GM18861 (cell line): ENCODE data around the gene RPL10.

Experiments used
- ATAC-seq: cut with Tn5 transposase; IDR thresholded peaks from one replicate; pipeline ENCODE4 v1.9.1; 2021; ENCODE audit not compliant: unreplicated experiment

RPL10 gene

DNA sequence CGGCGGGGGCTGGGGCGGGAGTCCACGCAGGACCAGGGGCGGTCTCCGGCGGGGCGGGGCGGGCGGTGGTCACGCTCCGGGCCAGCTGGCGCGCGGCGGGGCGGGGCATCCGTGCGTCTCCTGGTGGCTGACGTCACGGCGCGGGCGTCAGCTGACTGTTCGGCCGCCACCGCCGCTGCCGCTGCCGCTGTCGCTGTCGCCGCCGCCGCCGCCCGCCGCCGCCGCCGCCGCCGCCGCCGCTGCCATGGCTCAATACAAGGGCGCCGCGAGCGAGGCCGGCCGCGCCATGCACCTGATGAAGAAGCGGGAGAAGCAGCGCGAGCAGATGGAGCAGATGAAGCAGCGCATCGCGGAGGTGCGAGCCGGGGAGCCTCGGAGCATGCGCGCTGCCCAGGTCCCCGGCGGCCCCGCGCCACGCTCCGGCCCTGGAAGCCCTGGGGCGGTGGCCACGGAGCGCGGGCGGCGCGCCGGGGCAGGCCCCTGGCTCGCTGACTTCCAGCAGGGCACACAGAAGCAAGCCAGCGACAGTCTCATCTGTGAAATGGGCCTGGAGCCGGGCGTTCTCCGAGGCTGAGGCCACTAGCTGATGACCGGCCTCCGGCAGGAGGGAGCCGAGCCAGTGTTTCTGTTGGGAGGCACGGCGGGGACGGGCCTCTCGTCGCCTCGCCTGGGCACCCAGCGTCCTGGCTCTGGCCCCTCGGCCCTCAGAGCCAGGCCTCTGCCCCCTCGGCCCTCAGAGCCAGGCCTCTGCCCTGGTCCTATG is 46.0 kb downstream of the RPL10 start, which contains the start of gene FAM50A:
FAM50A (plus strand) TSS at position 150 of the 763 bp plus-strand sequence; CDS start at position 245, 95 bp downstream.
- ATAC-seq, result peak; percentile 71

DNA sequence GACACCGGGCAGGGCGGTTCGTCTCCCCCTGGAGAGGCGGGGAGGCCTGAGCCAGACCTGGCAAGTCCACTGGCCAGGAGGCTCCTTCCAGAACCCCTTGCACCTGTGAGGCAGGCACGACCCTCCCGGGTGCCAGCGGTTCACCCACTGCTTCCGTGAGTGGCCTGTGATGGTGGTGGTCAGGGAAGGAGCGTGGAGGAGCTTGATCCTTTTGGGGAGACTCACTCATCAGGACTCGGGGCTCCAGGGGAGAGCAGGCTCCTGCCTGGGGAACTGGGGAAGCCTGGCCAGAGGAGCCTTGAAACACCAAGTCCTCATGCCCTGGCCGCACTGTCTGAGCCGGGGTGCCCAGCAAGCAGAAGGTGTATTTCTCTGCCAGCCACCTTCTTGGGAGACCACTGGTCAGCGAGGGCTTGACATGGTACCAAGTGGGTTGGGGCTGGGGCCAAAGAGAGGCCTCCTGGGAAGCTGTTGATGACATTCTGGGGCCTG is 46.6 kb downstream of the RPL10 start:
- ATAC-seq, result no peak

DNA sequence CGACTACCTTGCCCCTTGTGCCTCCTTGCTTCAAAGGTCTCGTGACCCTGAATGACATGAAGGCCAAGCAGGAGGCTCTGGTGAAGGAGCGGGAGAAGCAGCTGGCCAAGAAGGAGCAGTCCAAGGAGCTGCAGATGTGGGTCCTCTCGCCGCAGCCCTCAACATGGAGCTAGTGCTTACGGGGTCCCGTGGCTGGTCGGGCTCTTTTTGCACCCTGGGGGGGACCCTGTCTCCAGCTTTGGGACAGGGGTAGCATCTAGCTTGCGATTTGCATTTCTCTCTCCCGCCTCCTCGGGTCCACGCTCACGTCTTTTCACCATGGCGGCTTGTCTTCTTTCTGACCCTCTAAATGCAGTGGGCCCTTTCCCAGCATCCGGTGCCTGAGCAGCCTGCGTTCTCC is 47.6 kb downstream of the RPL10 start:
- no peak for ATAC-seq

DNA sequence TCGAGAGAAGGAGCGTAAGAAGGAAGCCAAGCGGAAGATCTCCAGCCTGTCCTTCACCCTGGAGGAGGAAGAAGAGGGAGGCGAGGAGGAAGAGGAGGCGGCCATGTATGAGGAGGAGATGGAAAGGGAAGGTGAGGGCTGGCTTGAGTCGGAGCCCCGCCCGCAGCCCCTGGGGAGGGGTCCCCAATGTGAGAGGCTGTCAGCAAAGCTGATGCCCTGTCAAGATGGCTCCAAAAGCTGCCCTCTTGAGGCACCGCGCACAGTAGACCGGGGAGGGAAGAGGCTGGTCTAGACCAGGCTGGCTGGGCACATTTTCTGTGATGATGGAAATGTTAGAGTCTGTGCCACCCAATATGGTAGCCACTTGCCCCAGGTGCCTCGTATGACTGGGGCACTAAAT is 48.3 kb downstream of the RPL10 start:
- ATAC-seq, result no peak

DNA sequence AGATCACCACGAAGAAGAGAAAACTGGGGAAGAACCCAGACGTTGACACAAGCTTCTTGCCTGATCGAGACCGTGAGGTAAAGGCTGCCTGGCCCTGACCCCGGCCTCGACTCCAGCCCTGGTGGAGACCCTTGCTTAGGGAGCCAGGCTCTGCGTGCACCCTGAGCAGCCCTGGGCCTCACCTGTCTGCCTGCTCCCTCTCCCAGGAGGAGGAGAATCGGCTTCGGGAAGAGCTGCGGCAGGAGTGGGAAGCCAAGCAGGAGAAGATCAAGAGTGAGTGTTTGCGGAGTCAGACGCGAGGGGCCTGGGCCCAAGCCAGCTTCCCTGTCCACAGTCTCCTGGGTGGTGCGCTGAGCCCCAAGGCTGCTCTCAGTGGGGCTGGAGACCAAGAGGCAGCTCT is 50.3 kb downstream of the RPL10 start:
- ATAC-seq, result no peak

DNA sequence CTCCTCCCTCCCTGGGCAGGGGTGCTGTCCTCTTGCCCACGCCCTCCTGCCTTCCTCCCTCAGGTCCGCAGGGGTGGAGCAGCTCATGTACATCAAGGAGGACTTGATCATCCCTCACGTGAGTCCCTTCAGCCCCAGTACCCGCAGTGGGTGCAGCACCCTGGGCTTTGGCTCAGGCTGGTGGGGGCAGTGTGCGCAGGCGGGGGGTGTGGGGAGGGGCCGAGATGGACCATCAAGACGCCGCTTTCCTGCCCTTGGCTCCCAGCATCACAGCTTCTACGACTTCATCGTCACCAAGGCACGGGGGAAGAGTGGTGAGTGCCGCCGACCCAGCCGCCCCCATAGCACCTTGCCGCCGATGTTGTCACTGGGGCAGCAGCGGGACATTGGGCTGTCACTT is 51.4 kb downstream of the RPL10 start:
- no peak for ATAC-seq

DNA sequence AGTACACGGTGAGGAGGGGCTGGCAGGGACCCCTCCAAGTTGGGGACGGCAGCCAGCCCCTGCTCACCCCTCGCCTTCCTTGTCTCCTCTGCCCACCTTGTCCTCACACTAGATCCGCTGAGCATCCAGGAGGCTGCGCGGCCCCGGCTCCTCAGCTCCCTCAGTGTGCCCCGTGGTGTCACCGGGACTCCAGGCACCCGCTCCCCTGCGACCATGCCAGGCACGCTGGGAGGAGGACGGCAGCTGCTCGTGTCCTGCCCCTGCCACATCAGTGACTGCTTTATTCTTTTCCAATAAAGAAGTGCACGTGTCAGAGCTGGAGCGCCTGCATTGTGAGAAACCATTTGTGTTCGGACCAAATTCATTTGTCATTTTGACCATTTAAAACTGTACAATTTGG is 52.1 kb downstream of the RPL10 start:
- no peak for ATAC-seq
